ENCODE data around the gene PCNP.

PCNP gene

GRCh38 chr3:101574388-101575112 lies 570 bp downstream of the PCNP start (continued):
- TF ChIP-seq, protein P1, sequence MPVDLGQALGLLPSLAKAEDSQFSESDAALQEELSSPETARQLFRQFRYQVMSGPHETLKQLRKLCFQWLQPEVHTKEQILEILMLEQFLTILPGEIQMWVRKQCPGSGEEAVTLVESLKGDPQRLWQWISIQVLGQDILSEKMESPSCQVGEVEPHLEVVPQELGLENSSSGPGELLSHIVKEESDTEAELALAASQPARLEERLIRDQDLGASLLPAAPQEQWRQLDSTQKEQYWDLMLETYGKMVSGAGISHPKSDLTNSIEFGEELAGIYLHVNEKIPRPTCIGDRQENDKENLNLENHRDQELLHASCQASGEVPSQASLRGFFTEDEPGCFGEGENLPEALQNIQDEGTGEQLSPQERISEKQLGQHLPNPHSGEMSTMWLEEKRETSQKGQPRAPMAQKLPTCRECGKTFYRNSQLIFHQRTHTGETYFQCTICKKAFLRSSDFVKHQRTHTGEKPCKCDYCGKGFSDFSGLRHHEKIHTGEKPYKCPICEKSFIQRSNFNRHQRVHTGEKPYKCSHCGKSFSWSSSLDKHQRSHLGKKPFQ (tag by site-specific recombination; IDR thresholded peaks at IDR 0.05): no peak
- TF ChIP-seq KLF7 (tag by site-specific recombination; IDR thresholded peaks at IDR 0.05; ENCODE audit: borderline replicate concordance) (peak; percentile 2; the same call in 1 of the 2 replicates), ZNF843 (tag by site-specific recombination; IDR thresholded peaks at IDR 0.05) (no peak), ZBTB48 (tag by site-specific recombination; IDR thresholded peaks at IDR 0.05) (peak; percentile 52; the same call in 1 of the 2 replicates), ZNF121 (tag by site-specific recombination; IDR thresholded peaks at IDR 0.05) (no peak), WT1 (tag by site-specific recombination; IDR thresholded peaks at IDR 0.05) (peak; percentile 58; the same call in 1 of the 2 replicates), ZNF585B (tag by site-specific recombination; IDR thresholded peaks at IDR 0.05) (no peak), KLF17 (tag by site-specific recombination; IDR thresholded peaks at IDR 0.05) (0 out of 2 replicates have a peak, but pooled peaks have one; percentile 2)
- TF ChIP-seq, protein P2, sequence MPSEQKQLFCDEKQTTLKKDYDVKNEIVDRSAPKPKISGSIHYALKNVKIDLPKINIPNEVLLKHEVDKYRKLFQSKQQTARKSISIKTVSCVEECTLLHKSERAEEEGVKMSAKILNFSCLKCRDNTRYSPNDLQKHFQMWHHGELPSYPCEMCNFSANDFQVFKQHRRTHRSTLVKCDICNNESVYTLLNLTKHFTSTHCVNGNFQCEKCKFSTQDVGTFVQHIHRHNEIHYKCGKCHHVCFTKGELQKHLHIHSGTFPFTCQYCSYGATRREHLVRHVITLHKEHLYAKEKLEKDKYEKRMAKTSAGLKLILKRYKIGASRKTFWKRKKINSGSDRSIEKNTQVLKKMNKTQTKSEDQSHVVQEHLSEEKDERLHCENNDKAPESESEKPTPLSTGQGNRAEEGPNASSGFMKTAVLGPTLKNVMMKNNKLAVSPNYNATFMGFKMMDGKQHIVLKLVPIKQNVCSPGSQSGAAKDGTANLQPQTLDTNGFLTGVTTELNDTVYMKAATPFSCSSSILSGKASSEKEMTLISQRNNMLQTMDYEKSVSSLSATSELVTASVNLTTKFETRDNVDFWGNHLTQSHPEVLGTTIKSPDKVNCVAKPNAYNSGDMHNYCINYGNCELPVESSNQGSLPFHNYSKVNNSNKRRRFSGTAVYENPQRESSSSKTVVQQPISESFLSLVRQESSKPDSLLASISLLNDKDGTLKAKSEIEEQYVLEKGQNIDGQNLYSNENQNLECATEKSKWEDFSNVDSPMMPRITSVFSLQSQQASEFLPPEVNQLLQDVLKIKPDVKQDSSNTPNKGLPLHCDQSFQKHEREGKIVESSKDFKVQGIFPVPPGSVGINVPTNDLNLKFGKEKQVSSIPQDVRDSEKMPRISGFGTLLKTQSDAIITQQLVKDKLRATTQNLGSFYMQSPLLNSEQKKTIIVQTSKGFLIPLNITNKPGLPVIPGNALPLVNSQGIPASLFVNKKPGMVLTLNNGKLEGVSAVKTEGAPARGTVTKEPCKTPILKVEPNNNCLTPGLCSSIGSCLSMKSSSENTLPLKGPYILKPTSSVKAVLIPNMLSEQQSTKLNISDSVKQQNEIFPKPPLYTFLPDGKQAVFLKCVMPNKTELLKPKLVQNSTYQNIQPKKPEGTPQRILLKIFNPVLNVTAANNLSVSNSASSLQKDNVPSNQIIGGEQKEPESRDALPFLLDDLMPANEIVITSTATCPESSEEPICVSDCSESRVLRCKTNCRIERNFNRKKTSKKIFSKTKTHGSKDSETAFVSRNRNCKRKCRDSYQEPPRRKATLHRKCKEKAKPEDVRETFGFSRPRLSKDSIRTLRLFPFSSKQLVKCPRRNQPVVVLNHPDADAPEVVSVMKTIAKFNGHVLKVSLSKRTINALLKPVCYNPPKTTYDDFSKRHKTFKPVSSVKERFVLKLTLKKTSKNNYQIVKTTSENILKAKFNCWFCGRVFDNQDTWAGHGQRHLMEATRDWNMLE (tag by site-specific recombination; conservative IDR thresholded peaks at IDR 0.05; ENCODE audit: low read depth): no peak

- Histone ChIP-seq H3K4me1 (ENCODE audit: control insufficient read depth, insufficient read depth, low read length) (no peaks in the 10 kb centered on the region), H3K9me3 (ENCODE audit: control insufficient read depth, insufficient read depth, low read depth, low read length) (no peaks in the 10 kb centered on the region), H3K27ac (ENCODE audit: extremely low read depth, low read depth, low read length) (no peak overlapping the region), H3K36me3 (ENCODE audit: control insufficient read depth in 2 of 2, insufficient read depth in 1 of 2, low read length in 2 of 2) (peaks cover 4 to 35% of the 10 kb centered on the region in 2 experiments; a peak in 2 of 3 replicates), H3K4me3 (ENCODE audit: low read depth, low read length) (no peak overlapping the region)
- ChIA-PET POLR2A (interaction anchor here (0.5 to 1.2 kb wide), 2 partner anchors 53 to 100 kb away, joined by 3 read pairs; no protein-coding TSS in a partner anchor), CTCF (no interaction called here)
- no peak for TF ChIP-seq ZNF292 (tag by site-specific recombination; IDR thresholded peaks at IDR 0.05; ENCODE audit: borderline replicate concordance, low read depth)
- TF ChIP-seq, protein P3, sequence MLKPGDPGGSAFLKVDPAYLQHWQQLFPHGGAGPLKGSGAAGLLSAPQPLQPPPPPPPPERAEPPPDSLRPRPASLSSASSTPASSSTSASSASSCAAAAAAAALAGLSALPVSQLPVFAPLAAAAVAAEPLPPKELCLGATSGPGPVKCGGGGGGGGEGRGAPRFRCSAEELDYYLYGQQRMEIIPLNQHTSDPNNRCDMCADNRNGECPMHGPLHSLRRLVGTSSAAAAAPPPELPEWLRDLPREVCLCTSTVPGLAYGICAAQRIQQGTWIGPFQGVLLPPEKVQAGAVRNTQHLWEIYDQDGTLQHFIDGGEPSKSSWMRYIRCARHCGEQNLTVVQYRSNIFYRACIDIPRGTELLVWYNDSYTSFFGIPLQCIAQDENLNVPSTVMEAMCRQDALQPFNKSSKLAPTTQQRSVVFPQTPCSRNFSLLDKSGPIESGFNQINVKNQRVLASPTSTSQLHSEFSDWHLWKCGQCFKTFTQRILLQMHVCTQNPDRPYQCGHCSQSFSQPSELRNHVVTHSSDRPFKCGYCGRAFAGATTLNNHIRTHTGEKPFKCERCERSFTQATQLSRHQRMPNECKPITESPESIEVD (tag by site-specific recombination; IDR thresholded peaks at IDR 0.05): no peak
- no peak for TF ChIP-seq ZNF114 (tag by site-specific recombination; IDR thresholded peaks at IDR 0.05)
- no peak for TF ChIP-seq ZNF146 (tag by site-specific recombination; IDR thresholded peaks at IDR 0.05)
- TF ChIP-seq MEIS1 (CRISPR knock-in tag; IDR thresholded peaks at IDR 0.05; ENCODE audit: borderline replicate concordance): no peak
- no peak for TF ChIP-seq SP7 (tag by site-specific recombination; IDR thresholded peaks at IDR 0.05)
- TF ChIP-seq ZNF2 (tag by site-specific recombination; IDR thresholded peaks at IDR 0.05): no peak
- no peak for TF ChIP-seq TRIM28 (IDR thresholded peaks at IDR 0.05; ENCODE audit: borderline replicate concordance, low read length)
- no peak for TF ChIP-seq ZNF133 (tag by site-specific recombination; IDR thresholded peaks at IDR 0.05)
- TF ChIP-seq KLF1 (tag by site-specific recombination; IDR thresholded peaks at IDR 0.05): no peak
- TF ChIP-seq, protein P4, sequence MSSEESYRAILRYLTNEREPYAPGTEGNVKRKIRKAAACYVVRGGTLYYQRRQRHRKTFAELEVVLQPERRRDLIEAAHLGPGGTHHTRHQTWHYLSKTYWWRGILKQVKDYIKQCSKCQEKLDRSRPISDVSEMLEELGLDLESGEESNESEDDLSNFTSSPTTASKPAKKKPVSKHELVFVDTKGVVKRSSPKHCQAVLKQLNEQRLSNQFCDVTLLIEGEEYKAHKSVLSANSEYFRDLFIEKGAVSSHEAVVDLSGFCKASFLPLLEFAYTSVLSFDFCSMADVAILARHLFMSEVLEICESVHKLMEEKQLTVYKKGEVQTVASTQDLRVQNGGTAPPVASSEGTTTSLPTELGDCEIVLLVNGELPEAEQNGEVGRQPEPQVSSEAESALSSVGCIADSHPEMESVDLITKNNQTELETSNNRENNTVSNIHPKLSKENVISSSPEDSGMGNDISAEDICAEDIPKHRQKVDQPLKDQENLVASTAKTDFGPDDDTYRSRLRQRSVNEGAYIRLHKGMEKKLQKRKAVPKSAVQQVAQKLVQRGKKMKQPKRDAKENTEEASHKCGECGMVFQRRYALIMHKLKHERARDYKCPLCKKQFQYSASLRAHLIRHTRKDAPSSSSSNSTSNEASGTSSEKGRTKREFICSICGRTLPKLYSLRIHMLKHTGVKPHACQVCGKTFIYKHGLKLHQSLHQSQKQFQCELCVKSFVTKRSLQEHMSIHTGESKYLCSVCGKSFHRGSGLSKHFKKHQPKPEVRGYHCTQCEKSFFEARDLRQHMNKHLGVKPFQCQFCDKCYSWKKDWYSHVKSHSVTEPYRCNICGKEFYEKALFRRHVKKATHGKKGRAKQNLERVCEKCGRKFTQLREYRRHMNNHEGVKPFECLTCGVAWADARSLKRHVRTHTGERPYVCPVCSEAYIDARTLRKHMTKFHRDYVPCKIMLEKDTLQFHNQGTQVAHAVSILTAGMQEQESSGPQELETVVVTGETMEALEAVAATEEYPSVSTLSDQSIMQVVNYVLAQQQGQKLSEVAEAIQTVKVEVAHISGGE (tag by site-specific recombination; conservative IDR thresholded peaks at IDR 0.05; ENCODE audit: low read depth): no peak
- no peak for TF ChIP-seq ELK4 (IDR thresholded peaks at IDR 0.05; ENCODE audit: borderline replicate concordance, low read depth, low read length)
- TF ChIP-seq ZNF571 (tag by site-specific recombination; IDR thresholded peaks at IDR 0.05): no peak
Observed at GRCh38 chr3:101577286-101577685, 3.3 kb downstream of the PCNP start.
